Muscle layer of duodenum (tissue), 2 donors: ENCODE measurements around the gene NCEH1.
"Not testable (repeated sequence)": the region's sequence is repeated elsewhere in the genome, so short reads cannot be mapped to it uniquely, and the experiment has no call there.

Experiments used
- H3K27ac ChIP-seq: one replicate; pipeline ENCODE4 v1.7.0; 2013; ENCODE audit warnings: mild to moderate bottlenecking, low read length
- H3K27me3 ChIP-seq: one replicate; pipeline ENCODE4 v1.7.0; 2013; ENCODE audit warnings: low read depth, mild to moderate bottlenecking, control low read depth, low read length
- H3K36me3 ChIP-seq, 2 donors: one replicate each; pipeline ENCODE4 v1.7.0; 2013; ENCODE audit warnings: low read length in 2 of 2, control low read depth in 1 of 2, mild to moderate bottlenecking in 1 of 2; ENCODE audit not compliant: insufficient read depth in 2 of 2, control insufficient read depth in 1 of 2
- H3K4me1 ChIP-seq, 2 donors: one replicate each; pipeline ENCODE4 v1.7.0; 2013; ENCODE audit warnings: low read length in 2 of 2, mild to moderate bottlenecking in 2 of 2, control low read depth in 1 of 2, moderate library complexity in 1 of 2; ENCODE audit not compliant: insufficient read depth in 2 of 2, control insufficient read depth in 1 of 2
- H3K4me3 ChIP-seq, 2 donors: one replicate each; pipeline ENCODE4 v1.7.0; 2013; ENCODE audit warnings: low read length in 2 of 2, low read depth in 1 of 2, mild to moderate bottlenecking in 1 of 2
- H3K9me3 ChIP-seq, 2 donors: one replicate each; pipeline ENCODE4 v1.7.0; 2013; ENCODE audit warnings: low read length in 2 of 2, control low read depth in 1 of 2, mild to moderate bottlenecking in 1 of 2; ENCODE audit not compliant: control insufficient read depth in 1 of 2
- donor health status: healthy.

The NCEH1 gene

GRCh38 chr3:172604895-172605646 lies 105.8 kb downstream of the NCEH1 start:
- peaks cover 4 to 7% of the 10 kb centered on the region in 2 donors for H3K4me1 ChIP-seq
- H3K27ac ChIP-seq, result no peak overlapping the region
- H3K27me3 ChIP-seq, result no peaks in the 10 kb centered on the region
- no peak overlapping the region for H3K4me3 ChIP-seq
- H3K9me3 ChIP-seq, result no peaks in the 10 kb centered on the region
- H3K36me3 ChIP-seq, result no peaks in the 10 kb centered on the region

- no peak overlapping the region for H3K27ac ChIP-seq
- H3K4me3 ChIP-seq, result no peak overlapping the region
- H3K4me1 ChIP-seq, result no peaks in the 10 kb centered on the region
- no peaks in the 10 kb centered on the region for H3K36me3 ChIP-seq
- no peaks in the 10 kb centered on the region for H3K9me3 ChIP-seq
- H3K27me3 ChIP-seq, result no peaks in the 10 kb centered on the region
These were observed 109.6 kb downstream of the NCEH1 start for GRCh38 chr3:172601066-172601832.

GRCh38 chr3:172600644-172601065 lies 110.2 kb downstream of the NCEH1 start:
- Histone ChIP-seq H3K36me3 (no peaks in the 10 kb centered on the region), H3K27me3 (no peaks in the 10 kb centered on the region), H3K9me3 (no peaks in the 10 kb centered on the region), H3K27ac (no peak overlapping the region), H3K4me3 (no peak overlapping the region), H3K4me1 (peaks cover 0 to 2% of the 10 kb centered on the region in 2 donors)

GRCh38 chr3:172598904-172599303 lies 112.0 kb downstream of the NCEH1 start:
- Histone ChIP-seq H3K27me3 (no peaks in the 10 kb centered on the region), H3K9me3 (no peaks in the 10 kb centered on the region), H3K27ac (no peak overlapping the region), H3K36me3 (no peaks in the 10 kb centered on the region), H3K4me1 (peaks cover 0 to 6% of the 10 kb centered on the region in 2 donors), H3K4me3 (no peak overlapping the region)

- H3K4me3 ChIP-seq, result peak overlapping the region in 1 of 2 donors; percentile 25
- no peaks in the 10 kb centered on the region for H3K36me3 ChIP-seq
- H3K27me3 ChIP-seq, result no peaks in the 10 kb centered on the region
- H3K9me3 ChIP-seq, result no peaks in the 10 kb centered on the region
- H3K4me1 ChIP-seq, result peaks cover 3 to 13% of the 10 kb centered on the region in 2 donors
- peak overlapping the region; percentile 87 for H3K27ac ChIP-seq
These were observed 114.5 kb downstream of the NCEH1 start for GRCh38 chr3:172596394-172596706.

DNA sequence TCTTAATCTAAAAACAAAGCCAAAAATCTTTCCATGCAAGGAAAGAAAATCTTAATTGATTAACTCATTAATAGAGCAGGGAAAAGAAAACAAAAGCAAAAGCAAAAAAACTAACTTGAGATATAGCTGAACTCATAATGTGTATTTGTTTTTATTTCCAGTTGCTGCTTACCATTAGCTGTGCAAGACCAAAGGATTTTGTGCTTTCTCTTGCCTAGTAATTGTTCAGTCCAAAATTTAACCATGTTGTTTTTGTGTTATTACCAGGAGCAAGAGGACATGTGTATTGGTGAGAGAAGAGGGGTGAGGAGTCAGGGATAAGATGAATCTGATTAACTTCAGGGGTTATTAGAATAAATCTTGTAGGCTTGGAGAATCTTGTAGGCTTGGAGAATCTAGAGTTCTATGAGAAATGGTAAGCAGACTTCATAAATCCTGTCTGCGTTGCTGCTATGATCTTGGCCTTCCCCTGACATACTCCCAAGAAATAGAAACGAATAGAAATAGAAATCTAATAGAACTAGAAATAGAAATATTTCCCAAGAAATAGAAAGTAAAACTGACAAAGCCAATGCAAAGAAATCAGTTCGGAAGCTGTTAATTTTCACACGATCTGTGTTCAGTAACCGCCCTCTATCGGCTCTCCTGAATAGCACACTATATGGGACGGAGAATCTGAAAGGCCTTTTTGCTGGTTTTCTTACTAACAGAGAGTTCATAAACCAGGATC lies 115.0 kb downstream of the NCEH1 start:
- H3K27me3 ChIP-seq, result no peaks in the 10 kb centered on the region
- H3K4me1 ChIP-seq, result peaks cover 3 to 13% of the 10 kb centered on the region in 2 donors
- H3K9me3 ChIP-seq, result no peaks in the 10 kb centered on the region
- peak overlapping the region; percentile 87 for H3K27ac ChIP-seq
- H3K4me3 ChIP-seq, result peak overlapping the region; percentile 25 to 70
- no peaks in the 10 kb centered on the region for H3K36me3 ChIP-seq

DNA sequence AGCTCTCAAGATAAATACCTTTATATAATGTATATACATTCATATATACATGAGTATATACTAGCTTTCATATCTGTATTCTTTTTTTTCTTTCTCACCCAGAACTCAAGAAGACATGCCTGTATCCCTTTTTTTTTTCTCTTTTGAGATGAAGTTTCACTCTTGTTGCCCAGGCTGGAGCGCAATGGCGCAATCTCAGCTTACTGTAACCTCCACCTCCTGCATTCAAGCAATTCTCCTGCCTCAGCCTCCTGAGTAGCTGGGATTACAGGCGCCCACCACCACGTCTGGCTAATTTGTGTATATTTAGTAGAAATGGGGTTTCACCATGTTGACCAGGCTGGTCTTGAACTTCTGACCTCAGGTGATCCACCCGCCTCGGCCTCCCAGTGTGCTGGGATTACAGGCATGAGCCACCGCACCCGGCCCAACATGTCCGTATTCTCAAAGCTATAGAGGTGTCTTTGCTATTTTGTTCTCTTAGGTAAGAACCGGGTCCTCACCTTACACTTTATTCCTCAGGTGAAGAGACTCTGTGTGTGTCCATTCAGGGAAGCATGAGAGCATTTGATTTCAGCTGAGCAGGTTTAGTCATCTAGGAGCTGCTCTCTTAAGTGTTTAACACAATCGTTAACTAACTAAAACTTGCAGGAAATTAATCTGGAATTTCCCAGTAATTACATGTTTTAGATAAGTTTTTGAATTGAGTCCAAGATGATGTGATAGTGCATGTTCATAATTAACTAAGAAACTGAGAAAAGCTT lies 115.8 kb downstream of the NCEH1 start:
- H3K27me3 ChIP-seq, H3K9me3 ChIP-seq, H3K36me3 ChIP-seq: not testable (repeated sequence)
- Histone ChIP-seq H3K27ac (peak overlapping the region; percentile 87), H3K4me3 (peak overlapping the region in 1 of 2 donors; percentile 70), H3K4me1 (peaks cover 3 to 13% of the 10 kb centered on the region in 2 donors)

- no peak overlapping the region for H3K27ac ChIP-seq
- no peaks in the 10 kb centered on the region for H3K9me3 ChIP-seq
- H3K36me3 ChIP-seq, result no peaks in the 10 kb centered on the region
- no peak overlapping the region for H3K4me3 ChIP-seq
- no peaks in the 10 kb centered on the region for H3K27me3 ChIP-seq
- peaks cover 3 to 13% of the 10 kb centered on the region in 2 donors for H3K4me1 ChIP-seq
These were observed 117.8 kb downstream of the NCEH1 start for GRCh38 chr3:172592898-172593669.

DNA sequence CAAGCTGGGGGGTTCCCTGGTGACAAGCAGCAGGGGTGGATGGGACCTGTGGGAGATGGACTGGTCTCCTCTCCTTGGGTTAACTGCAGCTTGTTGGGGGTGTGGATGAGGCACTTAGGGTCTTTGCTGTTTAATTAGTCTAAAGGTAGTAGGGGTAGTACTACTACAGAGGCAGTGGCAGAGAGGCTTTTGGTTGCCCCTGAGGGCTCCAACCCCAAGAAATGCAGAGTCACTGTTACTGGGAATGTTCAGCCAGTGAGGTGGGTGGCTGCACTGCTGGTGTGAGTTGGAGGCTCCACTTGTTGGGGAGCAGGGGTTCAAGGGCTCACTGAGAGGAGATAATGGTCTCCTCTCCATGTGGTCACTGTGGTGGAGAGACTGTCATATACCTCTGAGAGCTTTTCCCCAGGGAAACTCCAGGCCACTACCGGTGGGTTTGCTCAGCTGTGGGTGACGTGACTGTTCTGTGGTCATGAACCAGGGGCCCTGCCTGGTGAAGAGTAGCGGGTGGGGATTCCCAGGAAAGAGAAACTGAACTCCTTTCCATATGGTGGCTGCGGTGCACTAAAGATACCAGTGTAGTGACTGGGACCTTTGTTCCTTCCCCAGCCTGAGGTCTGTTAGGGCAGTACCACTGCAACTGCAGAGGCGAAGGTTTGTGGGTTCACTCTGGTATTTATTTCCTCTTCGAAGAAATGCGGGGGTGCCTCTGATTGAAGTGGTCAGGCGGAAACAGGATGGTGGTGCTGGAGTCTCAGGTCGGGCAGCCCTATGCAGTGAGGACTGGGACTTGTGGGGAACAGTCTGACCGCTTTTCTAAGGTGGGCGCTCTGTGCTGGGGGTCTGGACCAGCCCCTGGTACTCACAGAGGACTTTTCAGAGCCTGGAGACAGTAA lies 118.7 kb downstream of the NCEH1 start:
- Histone ChIP-seq H3K36me3 (no peaks in the 10 kb centered on the region), H3K27me3 (no peaks in the 10 kb centered on the region), H3K4me3 (no peak overlapping the region), H3K27ac (no peak overlapping the region), H3K4me1 (peaks cover 3 to 13% of the 10 kb centered on the region in 2 donors), H3K9me3 (no peaks in the 10 kb centered on the region)
